GM21825 (cell line): ENCODE results near the gene NEDD8.

Experiments
- ATAC-seq: cut with Tn5 transposase; IDR thresholded peaks from one replicate; pipeline ENCODE4 v1.9.1; 2021; ENCODE audit warnings: mild to moderate bottlenecking, moderate library complexity; ENCODE audit not compliant: unreplicated experiment

The NEDD8 gene

DNA sequence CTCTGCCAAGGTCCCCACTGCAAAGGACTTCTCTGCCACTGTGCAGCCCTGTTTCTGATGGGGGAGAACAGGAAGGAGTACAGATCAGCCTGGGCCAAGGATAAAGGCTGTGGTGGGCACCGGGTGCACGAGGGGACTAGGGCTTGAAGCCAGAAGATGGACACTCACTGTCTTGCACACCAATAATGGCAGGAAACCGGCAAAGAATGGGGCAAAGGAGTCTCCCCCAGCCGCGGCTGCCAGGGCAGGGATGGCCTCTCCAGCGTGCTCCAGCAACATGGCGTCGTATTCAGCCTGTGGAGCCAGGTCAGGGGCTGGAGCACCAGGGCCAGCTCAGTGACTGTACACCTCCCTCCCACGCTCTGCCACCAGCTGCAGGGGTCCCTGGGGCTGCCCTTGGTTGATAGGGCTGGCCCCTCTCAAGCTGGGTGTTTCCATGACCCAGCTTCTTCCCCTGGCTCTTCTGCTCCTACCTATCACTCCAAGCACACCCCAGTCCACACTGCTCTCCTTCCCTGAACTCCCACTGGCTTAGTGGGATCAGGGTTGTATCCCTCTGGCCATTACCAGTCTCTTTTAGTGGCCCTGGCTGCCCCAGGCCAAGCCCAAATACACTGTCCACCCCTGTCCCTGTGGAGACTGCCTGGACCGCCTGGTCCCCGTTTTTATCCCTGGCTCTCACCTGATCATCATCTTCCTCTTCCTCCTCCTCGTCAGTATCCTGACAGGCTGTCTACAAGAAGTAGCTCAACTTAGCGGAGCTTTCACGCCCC, 49.9 kb downstream of the NEDD8 start:
- ATAC-seq = no peak

DNA sequence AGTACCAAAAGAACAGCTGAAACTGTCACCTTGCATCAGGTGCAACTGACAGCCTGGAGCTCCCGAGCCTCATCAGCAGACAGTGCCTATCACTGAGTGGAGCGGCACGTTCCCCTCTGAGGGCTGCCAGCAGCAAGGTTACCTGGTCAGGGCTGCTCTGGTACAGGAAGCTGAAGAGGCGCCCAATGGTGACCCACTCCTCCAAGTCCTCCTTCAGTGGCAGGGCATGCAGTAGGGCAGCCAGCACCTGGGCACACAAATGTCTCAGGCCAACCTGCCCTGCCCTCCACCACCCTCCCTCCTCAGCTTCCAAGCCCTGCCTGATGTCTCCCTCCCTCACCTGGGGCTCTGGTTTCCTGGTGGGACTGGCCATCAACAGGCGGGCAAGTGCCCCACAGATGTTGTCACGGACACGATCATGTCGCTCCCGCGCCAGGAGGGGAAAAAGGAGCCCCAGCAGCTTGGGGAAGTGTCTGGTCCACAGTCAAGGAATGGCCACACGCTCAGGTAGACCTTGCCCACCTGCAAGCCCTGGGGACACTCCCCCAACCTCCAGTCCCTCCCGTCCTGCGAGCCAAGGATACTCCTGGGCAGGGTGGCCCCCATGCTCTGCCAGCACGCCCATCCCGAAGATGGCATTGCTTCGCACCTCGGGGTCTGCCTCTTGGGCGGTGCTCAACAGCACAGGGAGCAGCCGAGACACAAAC, 50.6 kb downstream of the NEDD8 start:
- ATAC-seq = no peak

DNA sequence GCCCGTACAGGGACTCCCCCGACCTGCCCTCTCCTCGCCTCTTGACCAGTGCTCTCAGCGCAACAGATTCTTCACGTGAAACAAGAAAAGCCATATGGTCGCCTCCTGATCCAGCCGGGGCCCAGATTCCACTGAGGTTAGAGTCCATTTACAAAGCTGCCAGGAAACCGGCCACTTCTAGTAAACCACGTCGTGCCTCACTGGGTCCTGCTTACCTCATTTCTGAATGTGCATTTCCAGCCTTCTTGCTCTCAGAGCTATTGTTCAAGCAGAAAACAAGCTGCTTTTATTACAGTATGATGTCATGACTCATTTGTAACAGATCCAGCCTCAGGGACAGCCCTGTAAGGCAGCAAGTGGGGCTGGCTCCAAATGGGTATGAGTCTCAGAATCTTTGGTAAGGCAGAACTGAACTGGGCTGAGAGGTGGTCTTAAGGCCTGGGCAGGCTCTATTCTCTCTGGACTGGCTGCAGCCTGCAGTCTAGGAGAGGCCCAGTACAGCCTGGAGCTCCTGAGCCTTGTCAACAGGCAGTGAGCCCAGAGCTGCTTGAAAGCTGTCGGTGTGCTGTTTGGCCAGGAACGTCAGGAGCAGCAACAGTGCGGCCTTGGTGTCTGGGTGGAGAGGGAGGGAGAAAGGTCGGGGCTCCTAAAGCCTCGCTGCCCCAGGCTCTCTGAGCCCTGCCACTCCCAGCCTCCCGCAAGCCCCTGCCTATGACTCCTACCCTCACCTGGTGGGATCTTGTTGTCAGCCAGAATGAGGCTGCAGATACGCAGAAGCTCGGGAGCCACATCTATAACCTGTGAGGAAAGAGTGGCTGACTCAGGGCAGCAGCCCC, 52.0 kb downstream of the NEDD8 start:
- ATAC-seq = no peak

DNA sequence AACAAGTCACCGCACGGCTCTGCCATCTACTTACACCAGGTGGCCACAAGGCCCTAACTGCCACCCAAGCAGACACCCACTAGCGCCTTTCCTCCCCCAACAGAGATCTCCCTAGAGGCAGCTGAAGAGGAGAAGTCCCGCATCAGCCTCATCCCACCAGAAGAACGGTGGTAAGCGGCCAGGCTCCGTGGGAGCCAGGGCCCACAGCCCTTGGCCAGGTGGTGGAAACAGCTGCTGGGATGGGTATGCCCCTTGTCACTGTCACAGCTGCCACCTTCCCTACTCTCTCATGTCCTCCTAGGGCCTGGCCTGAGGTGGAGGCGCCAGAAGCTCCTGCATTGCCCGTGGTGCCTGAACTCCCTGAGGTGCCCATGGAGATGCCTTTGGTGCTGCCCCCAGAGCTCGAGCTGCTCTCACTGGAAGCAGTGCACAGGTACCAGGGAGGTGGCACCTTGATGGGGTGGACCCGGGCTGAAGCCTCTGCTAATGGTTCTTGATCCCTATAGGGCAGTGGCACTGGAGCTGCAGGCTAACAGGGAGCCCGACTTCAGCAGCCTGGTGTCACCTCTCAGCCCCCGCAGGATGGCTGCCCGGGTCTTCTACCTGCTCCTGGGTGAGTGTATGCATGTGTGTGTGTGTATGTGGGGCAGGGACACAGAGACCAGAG, 52.7 kb downstream of the NEDD8 start:
- no peak for ATAC-seq

DNA sequence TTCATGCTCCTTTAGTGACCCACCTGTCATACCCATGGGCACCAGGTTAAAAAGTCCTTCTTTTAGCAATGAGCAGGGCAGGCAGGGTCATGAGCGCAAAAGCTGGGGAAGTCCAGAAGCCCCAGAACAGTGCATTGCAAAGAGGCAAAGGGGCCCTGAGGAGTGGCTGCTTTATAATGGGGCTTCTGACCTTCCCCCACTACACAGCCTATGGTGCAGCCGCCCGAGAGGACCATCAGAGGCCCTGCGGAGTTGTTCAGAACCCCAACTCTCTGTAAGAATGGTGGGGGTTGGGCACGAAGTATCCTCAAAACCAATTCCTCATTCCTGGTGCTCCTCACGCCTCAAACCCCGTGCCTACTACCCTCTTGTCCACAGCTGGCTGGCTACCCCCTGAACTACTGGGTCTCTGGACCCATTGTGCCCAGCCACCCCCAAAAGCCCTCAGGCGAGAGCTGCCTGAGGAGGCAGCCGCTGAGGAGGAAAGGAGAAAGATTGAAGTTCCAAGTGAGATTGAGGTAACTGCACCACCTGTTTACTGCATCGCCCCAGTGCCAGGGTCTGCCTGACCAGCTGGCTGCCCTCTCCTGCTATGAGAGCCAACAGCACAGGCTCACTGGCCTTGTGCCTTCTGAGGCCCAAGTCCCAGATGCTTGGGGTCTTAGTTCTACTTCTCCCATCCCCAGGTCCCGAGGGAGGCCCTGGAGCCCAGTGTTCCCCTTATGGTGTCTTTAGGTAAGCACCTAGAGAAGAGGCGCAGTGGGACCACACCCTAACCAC, 53.6 kb downstream of the NEDD8 start:
- no peak for ATAC-seq

DNA sequence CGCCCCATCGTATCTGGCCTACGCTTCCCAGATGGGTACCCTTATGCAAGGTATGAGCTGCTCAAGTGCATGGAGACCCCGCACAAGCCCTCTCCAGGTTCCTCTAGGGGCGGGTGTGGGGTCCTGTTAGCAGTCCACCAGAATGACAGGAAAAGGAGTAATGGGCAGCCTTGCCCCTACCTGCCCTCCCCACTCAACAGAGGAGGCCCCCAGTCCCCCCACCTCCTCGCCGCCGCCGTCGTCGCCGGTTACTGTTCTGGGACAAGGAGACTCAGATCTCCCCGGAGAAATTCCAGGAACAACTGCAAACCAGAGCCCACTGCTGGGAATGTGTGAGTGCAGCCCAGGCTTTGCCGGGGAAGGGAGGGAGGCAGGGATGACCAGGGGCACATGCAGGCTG, 54.3 kb downstream of the NEDD8 start:
- ATAC-seq = no peak

DNA sequence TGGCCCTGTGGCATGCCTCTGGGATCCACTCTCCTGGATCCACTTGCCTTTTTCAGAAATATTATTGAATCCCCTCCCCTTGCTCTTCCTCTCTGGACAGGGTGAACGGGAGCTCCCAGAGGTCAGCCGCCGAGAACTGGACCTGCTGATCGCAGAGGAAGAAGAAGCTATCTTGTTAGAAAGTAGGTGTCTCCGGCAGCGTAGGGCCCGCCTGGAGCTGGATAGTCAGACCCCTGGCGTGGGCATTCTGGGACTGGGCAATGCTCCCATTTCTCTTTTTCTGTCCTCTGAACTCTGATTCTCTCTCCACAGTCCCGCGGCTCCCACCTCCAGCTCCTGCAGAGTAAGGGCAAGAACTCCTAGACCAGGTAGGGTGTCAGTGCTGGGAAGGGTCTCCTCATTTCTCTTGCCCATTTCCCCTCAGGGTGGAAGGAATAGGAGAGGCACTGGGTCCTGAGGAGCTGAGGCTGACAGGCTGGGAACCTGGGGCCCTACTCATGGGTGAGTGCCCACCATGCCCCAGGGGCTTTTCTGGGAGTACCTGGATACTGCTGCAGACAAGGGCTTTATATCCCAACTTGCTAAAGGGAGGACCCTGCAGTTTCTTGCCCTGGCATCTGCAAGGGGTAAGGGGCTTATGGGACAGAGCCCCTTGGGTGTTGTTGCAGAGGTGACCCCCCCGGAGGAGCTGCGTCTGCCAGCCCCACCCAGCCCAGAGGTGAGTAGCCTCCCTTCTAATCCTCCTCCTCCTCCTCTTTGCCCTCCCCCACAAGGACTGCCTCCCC, 54.9 kb downstream of the NEDD8 start:
- no peak for ATAC-seq

DNA sequence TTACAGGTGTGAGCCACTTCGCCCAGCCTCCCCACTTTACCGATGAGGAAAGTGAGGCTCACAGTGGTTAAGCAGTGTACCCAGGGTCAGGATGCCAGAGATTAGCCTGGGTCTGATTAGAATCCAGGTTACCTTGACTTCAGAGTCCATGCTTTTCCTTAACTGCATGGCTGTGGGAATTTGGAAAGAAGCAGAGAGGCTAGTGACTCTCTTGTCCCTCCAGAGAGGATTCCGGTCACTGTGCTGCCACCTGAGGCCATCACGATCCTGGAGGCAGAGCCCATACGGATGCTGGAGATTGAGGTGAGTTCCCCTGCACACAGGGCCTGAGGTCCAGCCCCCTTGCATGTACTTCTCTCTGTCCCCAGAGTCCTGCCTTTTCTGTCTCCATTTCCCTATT, 55.6 kb downstream of the NEDD8 start:
- no peak for ATAC-seq

DNA sequence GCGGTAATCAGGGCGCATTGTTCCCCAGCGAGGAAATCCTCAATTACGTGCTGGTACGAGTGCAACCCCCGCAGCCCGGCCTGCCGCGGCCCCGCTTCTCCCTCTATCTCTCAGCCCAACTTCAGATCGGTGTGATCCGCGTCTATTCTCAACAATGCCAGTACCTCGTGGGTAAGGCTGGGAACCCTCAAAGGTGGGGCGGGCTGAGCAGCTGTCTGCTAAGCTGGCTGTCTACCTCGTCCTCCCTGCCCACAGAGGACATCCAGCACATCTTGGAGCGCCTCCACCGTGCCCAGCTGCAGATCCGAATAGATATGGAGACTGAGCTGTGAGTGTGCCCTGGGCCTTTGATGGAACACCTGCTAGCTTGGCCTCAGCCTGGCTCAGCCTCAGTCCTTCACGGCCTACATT, 59.3 kb downstream of the NEDD8 start:
- no peak for ATAC-seq

DNA sequence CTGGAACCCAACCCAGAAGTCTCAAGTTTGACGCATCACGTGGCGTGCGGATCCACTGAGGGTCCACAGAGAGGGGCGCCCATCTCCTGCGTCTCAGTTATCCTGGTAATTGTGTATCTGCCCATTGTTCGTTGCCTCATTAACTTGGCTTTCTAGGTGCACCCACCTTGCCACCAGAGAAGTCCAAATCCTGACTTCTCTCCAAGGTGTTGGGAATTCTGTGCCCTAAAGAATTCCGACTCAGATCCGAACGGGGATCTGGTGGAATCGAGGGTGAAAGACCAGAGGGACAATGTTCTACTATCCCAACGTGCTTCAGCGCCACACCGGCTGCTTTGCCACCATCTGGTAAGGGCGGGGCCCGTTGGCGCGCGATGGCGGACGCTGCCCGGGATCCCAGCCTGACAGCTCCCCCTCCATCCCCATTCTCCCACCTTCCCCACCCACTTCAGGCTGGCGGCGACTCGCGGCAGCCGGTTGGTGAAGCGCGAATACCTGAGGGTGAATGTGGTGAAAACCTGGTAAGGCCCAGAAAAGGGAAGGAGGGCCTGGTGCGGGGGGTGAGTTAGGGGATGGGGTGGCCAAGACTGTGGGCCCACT, 59.8 kb downstream of the NEDD8 start:
- ATAC-seq = no peak

DNA sequence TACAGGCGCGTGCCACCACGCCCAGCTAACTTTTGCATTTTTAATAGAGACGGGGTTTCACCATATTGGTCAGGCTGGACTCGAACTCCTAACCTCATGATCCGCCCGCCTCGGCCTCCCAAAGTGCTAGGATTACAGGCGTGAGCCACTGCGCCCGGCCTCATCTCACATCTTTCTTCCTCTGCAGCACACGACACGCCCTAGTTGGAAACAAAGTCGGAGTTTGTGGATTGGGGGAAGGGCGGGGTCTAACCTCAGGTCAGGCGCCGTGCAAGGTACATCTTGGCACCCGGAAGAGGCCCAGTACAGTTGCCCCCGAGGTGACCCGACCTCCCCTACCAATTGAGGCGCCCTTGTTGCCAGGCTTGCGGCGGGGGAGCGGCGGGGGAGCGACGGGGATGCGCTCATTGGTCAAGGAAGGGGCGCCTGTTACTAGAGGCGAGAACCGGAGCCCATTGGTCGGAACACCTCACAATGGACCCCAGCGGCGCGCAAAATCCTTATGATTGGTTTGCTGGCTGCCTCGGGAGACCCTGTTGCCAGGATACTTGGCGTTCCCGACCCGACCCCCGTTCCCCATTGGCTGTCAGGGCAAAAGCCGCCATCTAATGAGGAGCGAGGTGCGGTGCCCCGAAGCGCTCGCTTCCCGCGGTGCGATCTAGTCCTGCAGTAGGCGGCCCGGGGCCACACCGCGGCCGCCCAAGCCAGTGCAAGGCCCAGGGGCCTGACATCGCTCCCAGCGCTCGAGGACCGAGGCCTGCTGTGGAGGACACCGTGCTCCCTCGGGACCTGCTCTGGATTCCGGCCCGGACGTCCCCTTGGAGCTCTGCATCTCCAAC, 60.5 kb downstream of the NEDD8 start, which contains the start of gene REC8:
Gene REC8 (plus strand): TSS at position 659 of the 839 bp plus-strand sequence. CDS start 473 bp downstream, outside the sequence.
- peak; percentile 81 for ATAC-seq

DNA sequence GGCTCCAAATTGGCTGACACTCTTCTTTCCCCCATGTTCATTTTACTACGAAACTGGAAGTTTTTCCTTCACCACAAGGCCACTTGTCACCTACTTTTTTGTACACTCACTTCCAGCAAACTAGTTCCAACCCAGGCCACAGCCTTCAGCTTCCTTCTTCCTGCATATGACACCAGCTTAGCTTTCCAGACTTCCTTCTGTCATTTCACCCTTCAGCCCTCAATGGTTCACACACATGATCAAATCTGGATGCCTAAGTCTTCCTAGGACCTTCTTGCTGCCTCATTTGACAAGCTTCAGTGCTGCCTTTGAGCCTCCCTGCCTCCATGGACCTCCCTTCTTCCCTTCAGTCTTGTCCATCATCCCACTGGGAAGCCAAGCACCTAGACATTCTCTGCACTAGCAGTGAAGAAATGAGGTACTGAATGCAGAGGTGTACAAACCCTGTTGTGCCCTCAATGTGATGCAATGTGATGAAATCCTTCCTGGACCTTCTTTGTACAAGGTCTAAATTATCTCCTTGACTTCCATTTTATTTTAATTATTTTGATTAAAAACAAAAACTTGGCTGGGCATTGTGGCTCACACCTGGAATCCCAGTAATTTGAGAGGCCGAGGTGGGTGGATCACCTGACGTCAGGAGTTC, 64.6 kb downstream of the NEDD8 start:
- no peak for ATAC-seq
